Activated naive CD4-positive, alpha-beta T cell treated with anti-CD3 and anti-CD28 coated beads, Interleukin-2, amount 10 ng/mL, durations not matched to agents 7 days and 5 days (primary cell): ENCODE results near the gene CTIF.

Experiments
- CTCF ChIA-PET: fragments of 350-600 bp; sonication (Branson Sonifier 250); formaldehyde crosslinking; loops from one replicate; lab custom pipeline; 2021; ENCODE audit warnings: antibody characterized with exemption; lab: Charles Lee
- DNase-seq: peaks from one replicate; pipeline ENCODE4 v3.0.0-alpha.2; 2020
- H3K27ac Mint-ChIP-seq: one replicate; pipeline ENCODE4 v1.8.0; 2021; ENCODE audit warnings: mild to moderate bottlenecking, moderate library complexity, mixed read lengths
- H3K27me3 Mint-ChIP-seq: one replicate; pipeline ENCODE4 v1.8.0; 2021; ENCODE audit warnings: mild to moderate bottlenecking, mixed read lengths
- H3K36me3 Mint-ChIP-seq: one replicate; pipeline ENCODE4 v1.8.0; 2021; ENCODE audit warnings: mixed read lengths
- H3K4me1 Mint-ChIP-seq: one replicate; pipeline ENCODE4 v1.8.0; 2021; ENCODE audit warnings: mixed read lengths
- H3K4me3 Mint-ChIP-seq: one replicate; pipeline ENCODE4 v1.8.0; 2021; ENCODE audit warnings: mild to moderate bottlenecking, moderate library complexity, mixed read lengths
- H3K9me3 Mint-ChIP-seq: one replicate; pipeline ENCODE4 v1.8.0; 2021; ENCODE audit warnings: mixed read lengths

Gene CTIF

DNA sequence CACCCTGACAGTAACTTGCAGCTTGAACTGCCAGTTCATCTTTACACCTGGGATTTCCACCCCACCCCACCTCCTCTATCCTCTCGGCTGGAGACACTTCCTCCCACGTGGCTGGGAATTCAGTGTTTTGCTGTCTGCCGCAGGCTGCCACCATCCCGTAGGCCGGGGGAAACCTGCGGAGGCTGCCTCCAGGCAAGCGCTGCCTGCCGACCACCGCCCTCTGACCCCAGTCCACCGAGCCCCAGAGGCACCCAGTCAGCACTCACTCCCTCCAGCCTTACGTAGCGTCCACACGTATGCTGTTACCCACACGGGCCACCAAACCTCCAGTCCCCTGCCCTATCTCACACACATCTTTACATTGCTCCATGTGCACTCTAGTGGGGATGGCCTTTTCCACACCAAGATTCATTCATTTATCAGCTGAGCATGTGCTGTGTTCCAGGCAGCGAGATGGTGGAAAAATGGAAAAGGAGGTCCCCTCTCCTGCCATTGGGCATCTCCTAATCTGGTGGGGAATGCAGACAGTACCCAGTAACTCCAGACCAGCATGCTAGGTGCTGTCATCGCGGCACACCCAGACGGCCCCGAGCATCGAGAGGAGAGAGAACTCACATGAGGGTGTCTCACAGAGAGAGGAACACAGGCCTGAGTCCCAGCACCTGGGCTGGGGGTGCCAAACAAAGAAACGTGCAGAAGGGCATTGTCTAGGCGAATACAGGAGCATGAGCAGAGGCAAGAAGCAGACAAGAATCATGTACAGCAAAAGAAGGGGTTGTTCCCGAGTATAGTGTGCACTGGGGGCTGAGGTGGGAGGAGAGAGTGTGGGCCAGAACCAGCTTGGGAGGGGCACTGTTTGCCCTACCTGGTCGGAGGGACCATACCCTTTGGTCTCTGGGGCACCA is 245.0 kb downstream of the CTIF start:
- no peak overlapping the region for H3K27ac Mint-ChIP-seq
- no peaks in the 10 kb centered on the region for H3K36me3 Mint-ChIP-seq
- no peak overlapping the region for H3K4me3 Mint-ChIP-seq
- peaks cover 35% of the 10 kb centered on the region for H3K27me3 Mint-ChIP-seq
- H3K9me3 Mint-ChIP-seq: no peaks in the 10 kb centered on the region
- CTCF ChIA-PET: interaction anchor here (0.7 kb wide), 1 partner anchor 201 kb away, joined by 3 read pairs; no protein-coding TSS in a partner anchor
- DNase-seq: no peak
- H3K4me1 Mint-ChIP-seq: peaks cover 23% of the 10 kb centered on the region

DNA sequence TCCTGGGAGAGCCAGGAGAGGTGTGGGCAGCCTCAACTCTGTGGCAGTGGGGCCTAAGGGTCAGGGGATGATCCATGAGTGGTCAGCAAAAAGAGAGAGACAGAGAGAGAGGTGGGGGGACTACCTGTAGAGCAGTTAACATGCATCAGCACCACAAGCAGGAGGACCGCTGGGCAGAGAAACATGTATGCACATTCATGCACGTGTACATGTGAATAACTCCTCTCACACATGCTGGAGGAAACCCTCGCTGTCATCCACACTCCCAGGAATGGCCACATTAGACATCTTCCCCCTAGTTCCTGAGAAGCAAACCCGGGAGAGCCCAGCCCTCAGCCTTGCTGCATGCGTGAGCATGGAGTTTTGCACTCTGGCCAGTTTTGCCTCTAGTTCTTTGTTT is 245.8 kb downstream of the CTIF start:
- H3K27ac Mint-ChIP-seq: no peak overlapping the region
- no peak for DNase-seq
- H3K36me3 Mint-ChIP-seq: no peaks in the 10 kb centered on the region
- peaks cover 23% of the 10 kb centered on the region for H3K4me1 Mint-ChIP-seq
- H3K4me3 Mint-ChIP-seq: no peak overlapping the region
- CTCF ChIA-PET: no interaction called here
- H3K27me3 Mint-ChIP-seq: peaks cover 33% of the 10 kb centered on the region
- H3K9me3 Mint-ChIP-seq: no peaks in the 10 kb centered on the region

DNA sequence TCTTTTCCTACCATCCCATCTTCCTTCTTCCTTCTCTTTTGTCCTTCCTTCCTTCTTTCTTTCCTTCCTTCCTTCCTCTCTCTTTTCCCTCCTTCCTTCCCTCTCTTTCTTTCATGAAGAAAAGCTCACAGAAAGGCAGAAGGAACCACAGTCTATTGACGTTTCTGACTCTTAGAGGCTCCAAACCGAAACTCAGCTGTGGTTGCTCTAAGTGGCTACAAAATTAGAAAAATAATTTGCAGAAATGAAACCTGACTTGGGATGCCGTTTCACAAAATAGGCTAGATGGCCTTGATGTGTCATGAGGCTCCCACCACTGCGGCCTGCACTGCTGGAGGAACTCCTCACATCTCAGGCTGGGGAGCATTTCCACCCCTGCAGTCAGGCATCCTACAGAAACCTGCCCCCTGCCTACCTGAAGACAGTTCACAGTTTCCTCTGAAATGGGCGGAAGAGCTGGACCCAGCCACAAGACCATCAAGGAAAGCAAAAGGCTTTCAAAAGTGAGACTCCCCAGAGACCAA is 246.3 kb downstream of the CTIF start:
- CTCF ChIA-PET: interaction anchor here (0.9 kb wide), 2 partner anchors 37 to 140 kb away, joined by 3 read pairs; no protein-coding TSS in a partner anchor
- Mint-ChIP-seq H3K36me3 (no peaks in the 10 kb centered on the region), H3K9me3 (peaks cover 1% of the 10 kb centered on the region), H3K27ac (no peak overlapping the region), H3K27me3 (peaks cover 28% of the 10 kb centered on the region), H3K4me3 (no peak overlapping the region), H3K4me1 (peaks cover 23% of the 10 kb centered on the region)
- DNase-seq: no peak

DNA sequence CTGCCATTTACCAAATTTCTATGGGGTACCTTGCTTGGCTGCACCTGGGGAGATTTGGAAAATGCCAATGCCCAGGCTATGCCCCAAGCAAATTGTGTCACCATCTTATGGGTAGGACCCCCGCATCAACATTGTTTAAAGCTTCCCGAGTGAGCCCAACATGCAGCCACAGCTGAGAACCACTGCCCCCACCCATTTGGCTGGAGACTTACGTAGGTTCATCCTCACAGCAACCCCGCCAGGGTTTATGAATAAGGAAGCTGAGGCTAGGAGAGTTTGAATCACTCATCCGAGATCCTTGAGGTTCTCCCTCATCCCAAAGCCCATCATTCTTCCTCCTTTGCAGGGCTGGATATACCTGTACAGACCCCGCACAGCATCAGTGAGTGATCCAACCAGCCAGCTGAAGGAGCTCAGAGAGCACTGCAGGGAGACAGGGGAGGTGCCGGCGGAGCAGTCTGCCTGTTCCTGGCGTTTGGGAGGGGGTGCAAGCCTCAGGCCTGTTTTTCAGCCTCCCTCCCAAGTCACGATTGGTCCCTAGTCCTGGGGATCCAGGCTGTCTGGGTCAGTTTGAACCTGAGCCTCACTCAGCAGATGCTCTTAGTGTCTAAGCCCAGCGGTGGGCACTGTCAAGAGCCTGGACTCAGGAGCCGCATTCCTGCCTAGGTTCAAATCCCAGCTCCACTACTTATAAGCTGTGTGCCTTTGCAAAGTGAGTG is 247.1 kb downstream of the CTIF start:
- Mint-ChIP-seq H3K9me3 (peaks cover 1% of the 10 kb centered on the region), H3K4me1 (peaks cover 25% of the 10 kb centered on the region), H3K27ac (no peak overlapping the region), H3K36me3 (no peaks in the 10 kb centered on the region), H3K4me3 (no peak overlapping the region), H3K27me3 (peaks cover 28% of the 10 kb centered on the region)
- CTCF ChIA-PET: interaction anchor here (0.8 to 1.4 kb wide), 5 partner anchors 8 to 139 kb away, joined by 3 to 4 read pairs (median 3); no protein-coding TSS in a partner anchor
- DNase-seq: no peak

DNA sequence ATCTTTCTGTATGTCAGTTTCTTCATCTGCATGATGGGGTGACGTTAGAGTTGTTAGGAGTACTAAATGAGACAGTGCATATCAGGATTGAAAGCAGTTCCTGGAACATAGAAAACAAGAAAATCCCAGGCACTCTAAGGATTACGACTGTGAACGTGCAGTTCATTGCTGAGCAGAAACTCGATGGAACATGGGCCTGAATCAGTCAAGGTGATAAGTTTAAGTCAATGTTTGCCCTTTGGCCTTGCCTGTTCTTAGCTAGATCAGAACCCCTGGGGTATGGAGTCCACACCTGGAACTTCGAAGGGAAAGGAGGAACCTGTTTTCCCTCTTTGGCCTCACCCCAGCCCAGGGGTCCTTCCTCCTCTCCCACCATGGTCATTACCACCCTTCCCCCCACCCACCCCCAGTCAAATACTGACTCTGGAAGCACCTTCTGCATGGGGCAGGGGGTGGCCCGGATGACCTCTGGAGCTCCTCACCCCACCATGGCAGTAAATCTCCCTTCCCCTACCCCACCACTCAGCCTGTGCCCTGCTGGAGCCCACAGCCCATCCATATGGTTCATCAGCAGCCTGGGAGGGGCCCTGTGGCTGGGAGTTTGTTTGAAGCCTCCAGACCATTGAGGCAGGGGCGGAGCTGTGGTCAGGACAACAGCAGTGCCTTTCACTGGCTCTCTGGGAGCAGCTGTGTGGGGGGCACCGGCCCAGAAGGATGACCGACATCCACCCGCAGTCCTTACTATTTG is 247.8 kb downstream of the CTIF start:
- Mint-ChIP-seq H3K27ac (no peak overlapping the region), H3K4me3 (no peak overlapping the region), H3K36me3 (no peaks in the 10 kb centered on the region), H3K27me3 (peaks cover 22% of the 10 kb centered on the region), H3K9me3 (peaks cover 2% of the 10 kb centered on the region), H3K4me1 (peaks cover 31% of the 10 kb centered on the region)
- CTCF ChIA-PET: interaction anchor here (0.5 to 1.4 kb wide), 3 partner anchors 9 to 254 kb away, joined by 3 to 4 read pairs (median 3); no protein-coding TSS in a partner anchor
- no peak for DNase-seq

DNA sequence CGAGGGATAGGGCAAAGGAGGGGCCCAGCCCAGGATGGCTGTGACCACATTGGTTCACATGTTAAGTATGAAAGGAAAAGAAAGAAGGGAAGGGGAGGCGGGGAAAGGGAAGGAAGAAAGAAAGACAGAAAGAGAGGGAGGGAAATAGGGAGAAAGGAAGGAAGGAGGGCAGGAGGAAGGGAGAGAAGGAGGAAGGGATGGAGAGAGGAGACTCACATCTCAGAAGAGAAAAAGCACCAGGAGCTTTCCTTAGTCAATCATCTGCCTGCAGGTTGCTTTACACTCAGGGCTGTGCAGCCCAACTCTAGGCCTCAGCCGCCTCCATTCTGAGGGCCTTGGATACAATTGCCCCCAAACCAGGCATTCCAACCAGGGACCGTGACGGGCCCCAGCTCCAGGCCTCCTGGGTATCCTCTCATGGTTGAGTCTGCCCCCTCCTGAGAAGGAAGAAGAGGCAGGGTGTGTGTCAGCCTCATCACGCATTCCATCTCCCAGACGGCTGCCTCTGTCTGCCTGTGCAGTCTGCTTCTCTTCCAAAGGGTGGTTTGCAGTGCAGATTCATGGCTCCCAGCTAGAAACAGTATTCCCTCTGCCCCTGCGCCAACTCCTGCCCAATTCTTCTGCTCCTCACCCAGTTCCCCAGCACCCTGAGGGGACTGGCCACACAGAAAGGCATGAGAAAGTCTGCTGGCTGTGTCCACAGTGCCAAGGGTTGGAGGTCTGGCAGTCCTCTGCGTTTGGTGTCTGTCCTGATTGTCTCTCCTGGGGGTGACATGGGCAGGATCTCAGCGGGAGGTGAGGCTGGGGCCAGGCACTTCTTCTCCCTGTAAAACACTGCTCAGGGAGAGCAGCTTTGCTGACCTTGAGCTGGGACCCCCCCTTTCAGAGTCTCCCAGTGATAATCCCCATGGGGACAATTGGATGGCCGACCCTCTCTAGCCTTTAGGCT is 248.6 kb downstream of the CTIF start:
- no peak overlapping the region for H3K27ac Mint-ChIP-seq

DNA sequence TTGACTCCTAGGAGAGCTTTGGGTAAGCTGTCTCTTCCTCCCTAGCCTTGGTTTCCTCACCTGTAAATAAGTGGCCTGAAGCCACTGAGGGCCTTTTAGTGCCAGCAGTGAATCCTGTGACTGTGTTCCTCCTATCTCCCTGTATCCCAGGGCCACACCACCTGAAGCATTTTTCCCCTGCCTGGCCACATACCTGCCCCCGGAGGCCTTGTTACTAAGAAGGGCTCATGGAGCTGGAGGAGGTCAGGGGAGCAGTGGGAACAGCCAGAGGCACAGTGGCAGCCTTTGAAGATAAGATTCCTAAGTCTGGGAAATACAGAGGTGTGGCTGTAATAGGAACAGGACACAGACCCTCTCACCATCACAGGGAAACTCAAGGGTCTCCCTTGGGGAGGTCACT is 249.5 kb downstream of the CTIF start:
- no peak overlapping the region for H3K27ac Mint-ChIP-seq
- no peaks in the 10 kb centered on the region for H3K36me3 Mint-ChIP-seq
- no peak overlapping the region for H3K4me3 Mint-ChIP-seq
- H3K27me3 Mint-ChIP-seq: peaks cover 31% of the 10 kb centered on the region
- DNase-seq: no peak
- peaks cover 33% of the 10 kb centered on the region for H3K4me1 Mint-ChIP-seq
- CTCF ChIA-PET: no interaction called here
- H3K9me3 Mint-ChIP-seq: peaks cover 5% of the 10 kb centered on the region

More for the DNA sequence above, 248.6 kb downstream of the CTIF start:
- CTCF ChIA-PET: interaction anchor here (0.5 to 1.4 kb wide), 3 partner anchors 10 to 253 kb away, joined by 3 to 4 read pairs (median 3); no protein-coding TSS in a partner anchor
- Mint-ChIP-seq H3K9me3 (peaks cover 5% of the 10 kb centered on the region), H3K4me3 (no peak overlapping the region), H3K36me3 (no peaks in the 10 kb centered on the region), H3K27me3 (peaks cover 22% of the 10 kb centered on the region), H3K4me1 (peaks cover 33% of the 10 kb centered on the region)
- DNase-seq: peak; percentile 9

DNA sequence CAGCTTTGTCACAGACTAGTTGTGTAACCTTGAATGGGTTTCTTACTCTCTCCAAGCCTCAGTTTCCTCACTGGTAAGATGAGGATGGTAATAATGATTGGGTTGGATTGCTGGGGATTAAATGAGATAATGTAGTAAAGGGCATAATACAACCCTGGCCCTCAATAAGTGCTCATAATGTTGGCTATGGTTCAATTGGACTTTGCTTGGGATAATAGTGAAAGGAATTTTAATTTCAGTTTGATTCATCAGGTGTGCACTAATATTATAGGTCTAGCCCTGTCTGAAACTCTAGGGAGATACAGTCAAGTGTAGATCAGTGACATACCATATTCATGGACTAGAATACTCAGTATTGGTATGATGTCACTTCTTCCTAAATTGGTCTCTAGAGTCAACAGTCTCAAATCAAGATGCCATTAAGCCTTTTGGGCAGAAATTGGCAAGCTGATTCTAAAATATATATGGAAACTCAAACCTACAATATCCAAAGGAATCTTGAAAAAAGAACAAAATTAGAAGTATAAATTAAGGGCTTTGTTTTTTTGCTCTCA is 250.5 kb downstream of the CTIF start:
- CTCF ChIA-PET: interaction anchor here (1.9 kb wide), 1 partner anchor 11 kb away, joined by 9 read pairs; no protein-coding TSS in a partner anchor

DNA sequence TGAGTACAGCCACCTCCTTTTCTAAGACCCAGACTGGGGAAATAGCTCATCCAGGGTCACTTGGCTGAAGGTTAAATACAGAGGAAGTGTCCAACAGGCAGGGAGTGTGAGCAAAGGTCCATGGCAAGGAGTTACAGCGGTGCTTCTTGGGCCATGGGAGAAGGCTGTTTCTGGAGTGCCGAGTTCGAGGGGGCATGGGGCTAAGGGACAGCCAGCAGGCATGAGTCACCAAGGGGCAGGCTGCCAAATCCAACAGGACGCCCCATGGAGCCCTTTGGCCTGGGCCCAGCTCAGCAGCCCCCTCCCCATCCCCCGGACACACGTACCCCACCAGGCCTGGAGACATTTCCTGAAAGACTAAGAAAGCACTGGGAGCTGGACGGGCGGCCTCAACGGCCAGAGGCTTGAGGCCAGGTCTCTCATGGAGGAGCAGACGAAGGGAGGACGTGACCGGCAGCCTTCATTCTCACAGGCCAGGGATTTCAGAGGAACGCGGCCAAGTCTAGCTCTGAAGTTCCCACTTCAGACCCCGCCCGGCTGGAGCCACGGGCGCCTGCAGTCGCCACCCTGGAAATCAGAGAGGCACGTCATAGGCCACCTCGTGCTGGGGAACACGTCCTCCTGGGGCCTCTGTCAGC is 251.5 kb downstream of the CTIF start:
- H3K27me3 Mint-ChIP-seq: peaks cover 35% of the 10 kb centered on the region
- H3K4me1 Mint-ChIP-seq: peaks cover 19% of the 10 kb centered on the region
- peaks cover 1% of the 10 kb centered on the region for H3K36me3 Mint-ChIP-seq
- no peak overlapping the region for H3K4me3 Mint-ChIP-seq
- no peak overlapping the region for H3K27ac Mint-ChIP-seq
- DNase-seq: peak; percentile 14
- H3K9me3 Mint-ChIP-seq: peaks cover 5% of the 10 kb centered on the region
- CTCF ChIA-PET: interaction anchor here (1.9 kb wide), 1 partner anchor 12 kb away, joined by 9 read pairs; no protein-coding TSS in a partner anchor

More for the DNA sequence above, 250.5 kb downstream of the CTIF start:
- Mint-ChIP-seq H3K27me3 (peaks cover 32% of the 10 kb centered on the region), H3K4me1 (peaks cover 29% of the 10 kb centered on the region), H3K9me3 (peaks cover 5% of the 10 kb centered on the region), H3K36me3 (peaks cover 1% of the 10 kb centered on the region), H3K4me3 (no peak overlapping the region), H3K27ac (no peak overlapping the region)
- no peak for DNase-seq

DNA sequence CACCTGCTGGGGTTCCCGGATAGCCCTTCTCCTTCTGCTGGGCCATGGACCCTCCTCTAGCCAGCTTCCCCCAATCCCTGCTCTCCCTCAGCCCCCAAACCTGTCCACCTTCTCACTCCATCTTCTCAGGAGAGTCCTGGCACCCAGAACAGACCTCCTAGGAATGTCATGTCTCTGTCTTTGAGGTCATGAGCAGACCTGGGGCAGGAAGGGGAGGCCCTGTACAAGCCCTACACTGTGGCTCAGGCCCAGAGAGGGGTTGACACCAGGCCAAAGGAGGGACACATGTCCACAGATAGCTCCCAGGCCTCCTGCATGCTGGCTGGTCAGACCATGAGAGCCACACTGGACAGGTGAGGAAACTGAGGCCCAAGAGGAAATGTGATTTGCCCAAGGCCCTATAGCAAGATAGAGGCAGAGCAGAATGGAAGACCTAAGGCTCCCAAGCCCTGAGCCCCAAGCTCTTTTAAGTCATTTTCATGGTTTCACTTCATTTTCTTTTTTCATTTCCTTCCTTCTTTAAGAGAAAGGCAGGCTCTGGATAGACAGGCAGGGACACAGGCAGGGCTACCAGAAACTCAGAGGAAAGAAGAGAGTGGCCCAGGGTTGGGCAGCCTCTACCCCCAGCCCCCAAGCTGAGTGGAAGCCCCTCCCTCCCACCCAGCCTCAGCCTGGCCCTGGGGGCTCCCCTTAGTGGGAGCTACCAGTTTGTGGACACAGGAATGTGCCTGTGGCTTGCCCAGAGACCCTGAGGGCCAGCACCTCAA is 252.2 kb downstream of the CTIF start:
- H3K36me3 Mint-ChIP-seq: peaks cover 1% of the 10 kb centered on the region
- peaks cover 39% of the 10 kb centered on the region for H3K27me3 Mint-ChIP-seq
- H3K4me3 Mint-ChIP-seq: no peak overlapping the region
- H3K4me1 Mint-ChIP-seq: peaks cover 13% of the 10 kb centered on the region
- DNase-seq: peak; percentile 18
- H3K9me3 Mint-ChIP-seq: peaks cover 5% of the 10 kb centered on the region
- CTCF ChIA-PET: interaction anchor here (1.9 kb wide), 1 partner anchor 12 kb away, joined by 9 read pairs; no protein-coding TSS in a partner anchor
- no peak overlapping the region for H3K27ac Mint-ChIP-seq

DNA sequence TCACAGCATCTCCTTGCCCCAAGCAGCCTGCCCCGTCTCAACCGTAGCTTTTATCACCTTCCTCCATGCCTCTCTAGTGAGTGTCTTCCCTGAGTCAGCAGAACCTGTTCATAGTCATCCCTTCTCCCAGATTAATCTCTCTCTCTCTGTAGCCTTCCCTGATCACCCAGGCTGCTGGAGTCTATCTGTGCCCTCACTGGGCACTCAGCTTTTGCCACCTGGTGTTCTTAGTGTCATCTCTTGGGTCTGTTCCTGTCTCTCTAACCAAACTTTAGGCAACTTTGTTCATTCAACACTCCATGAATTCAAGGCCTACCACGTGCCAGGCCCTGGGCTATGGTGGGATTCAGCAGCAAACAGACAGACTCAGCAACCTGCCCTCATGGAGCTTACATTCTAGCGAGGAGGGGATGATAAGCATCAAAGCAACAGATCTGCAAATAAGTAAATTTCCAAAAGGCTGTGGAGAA is 252.8 kb downstream of the CTIF start:
- peaks cover 11% of the 10 kb centered on the region for H3K4me1 Mint-ChIP-seq
- CTCF ChIA-PET: no interaction called here
- H3K27ac Mint-ChIP-seq: no peak overlapping the region

More for the DNA sequence above, 252.8 kb downstream of the CTIF start:
- no peak for DNase-seq
- Mint-ChIP-seq H3K27me3 (peaks cover 45% of the 10 kb centered on the region), H3K4me3 (no peak overlapping the region), H3K36me3 (peaks cover 1% of the 10 kb centered on the region), H3K9me3 (peaks cover 5% of the 10 kb centered on the region)
